BJ (cell line): ENCODE measurements around the gene RAB38. TPM values are rescaled to one million over a fixed set of nuclear protein-coding genes. Genes with fewer than 3 reads are reported as not detected.

Experiments
- CTCF ChIA-PET: fragments of 350-600 bp; formaldehyde crosslinking; extraction: SDS; loops from one replicate; lab custom pipeline; 2021; ENCODE audit warnings: antibody characterized with exemption, inconsistent platforms; lab: Yijun Ruan, JAX
- POLR2A ChIA-PET: fragments of 300-600 bp; sonication (Branson Sonifier 250); formaldehyde crosslinking; extraction: SDS; loops from one replicate; lab custom pipeline; 2021; ENCODE audit warnings: antibody characterized with exemption; lab: Charles Lee
- DNase-seq: peaks from one replicate; pipeline ENCODE4 v3.0.0-alpha.2; 2011; ENCODE audit warnings: low read depth
- H3K27me3 ChIP-seq: 2 replicates; pipeline ENCODE4 v1.6.0; 2011; ENCODE audit warnings: low read length; ENCODE audit not compliant: control insufficient read depth, insufficient read depth
- H3K36me3 ChIP-seq: 2 replicates; pipeline ENCODE4 v1.5.1; 2011; ENCODE audit warnings: low read length; ENCODE audit not compliant: control insufficient read depth, insufficient read depth
- H3K4me3 ChIP-seq: 2 replicates; pipeline ENCODE4 v1.5.1; 2011; ENCODE audit warnings: low read depth, mild to moderate bottlenecking, control low read depth, low read length
- polyA minus RNA-seq: library from RNA; depleted of rRNA, polyadenylated mRNA; stranded (reverse); fragments of >200 nt; gene quantifications from 2 replicates; pipeline ENCODE4 v1.2.3, GENCODE V29; 2011; rRNA and poly(A)+ RNA removed
- polyA plus RNA-seq: library from polyadenylated mRNA; depleted of rRNA; stranded (reverse); fragments of >200 nt; gene quantifications from 2 replicates; pipeline ENCODE4 v1.2.3, GENCODE V29; 2011; rRNA removed
- TF ChIP-seq, protein P1 (sequence below): IDR thresholded peaks from 2 replicates; pipeline ENCODE4 v1.5.1; 2011; ENCODE audit warnings: low read depth, mild to moderate bottlenecking, control low read depth, inconsistent platforms, low read length, moderate library complexity; ENCODE audit not compliant: insufficient read depth

Gene RAB38
- polyA plus RNA-seq = 4.9 and 6.9 TPM in 2 replicates
- polyA minus RNA-seq = 2.8 and 3.0 TPM in 2 replicates

DNA sequence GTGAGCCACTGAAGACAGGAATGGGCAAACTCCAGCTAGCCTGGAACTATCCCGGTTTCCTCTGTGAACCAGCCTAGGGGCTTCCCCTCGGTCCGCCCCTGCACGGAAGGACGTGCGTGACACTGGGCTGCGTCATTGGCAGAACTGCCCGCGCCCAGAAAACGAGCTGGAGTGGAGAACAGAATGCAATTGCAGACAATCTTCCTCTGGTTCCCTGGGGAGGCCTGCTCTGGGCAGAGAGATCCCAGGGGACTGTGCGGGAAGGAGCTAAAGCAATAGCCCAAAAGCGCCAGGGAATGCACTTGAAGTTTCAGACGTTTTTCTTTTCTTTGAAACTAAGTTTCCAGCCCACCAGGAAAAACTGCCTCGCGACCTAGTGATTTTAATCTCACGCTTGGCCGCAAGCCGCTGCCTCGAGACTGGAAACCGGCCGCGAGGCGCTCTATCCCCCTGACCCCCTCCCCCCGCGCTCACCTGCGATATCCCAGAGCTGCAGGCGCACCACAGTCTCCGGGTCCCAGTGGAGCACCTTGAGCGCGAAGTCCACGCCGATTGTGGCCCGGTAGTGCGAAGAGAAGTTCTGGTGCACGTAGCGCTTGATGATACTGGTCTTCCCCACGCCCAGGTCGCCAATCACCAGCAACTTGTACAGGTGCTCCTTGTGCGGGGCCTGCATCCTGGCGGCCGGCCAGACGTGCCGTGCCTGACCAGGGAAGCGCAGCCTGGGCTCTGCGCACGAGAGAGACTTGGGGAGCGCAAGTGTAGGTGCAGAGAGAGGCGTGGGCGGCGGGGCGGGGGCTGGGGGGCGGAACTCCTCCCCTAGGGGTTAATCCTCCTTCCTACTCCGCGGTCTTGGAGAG is at the start of gene RAB38:
Gene RAB38, minus strand, starts transcription at position 735 of the 860 bp plus-strand sequence. Its CDS starts 59 bp downstream, at position 676.
- Histone ChIP-seq H3K4me3 (peak within 1 kb of the TSS; percentile 53), H3K36me3 (no peaks in the 10 kb centered on the region), H3K27me3 (0 out of 2 replicates have a peak, but pooled peaks cover 2% of the 10 kb centered on the region)
- DNase-seq = no peak
- POLR2A ChIA-PET = interaction anchor here (0.6 kb wide), 2 partner anchors 25 to 1172 kb away, joined by 3 read pairs; no protein-coding TSS in a partner anchor
- CTCF ChIA-PET = no interaction called here
- TF ChIP-seq, protein P1, sequence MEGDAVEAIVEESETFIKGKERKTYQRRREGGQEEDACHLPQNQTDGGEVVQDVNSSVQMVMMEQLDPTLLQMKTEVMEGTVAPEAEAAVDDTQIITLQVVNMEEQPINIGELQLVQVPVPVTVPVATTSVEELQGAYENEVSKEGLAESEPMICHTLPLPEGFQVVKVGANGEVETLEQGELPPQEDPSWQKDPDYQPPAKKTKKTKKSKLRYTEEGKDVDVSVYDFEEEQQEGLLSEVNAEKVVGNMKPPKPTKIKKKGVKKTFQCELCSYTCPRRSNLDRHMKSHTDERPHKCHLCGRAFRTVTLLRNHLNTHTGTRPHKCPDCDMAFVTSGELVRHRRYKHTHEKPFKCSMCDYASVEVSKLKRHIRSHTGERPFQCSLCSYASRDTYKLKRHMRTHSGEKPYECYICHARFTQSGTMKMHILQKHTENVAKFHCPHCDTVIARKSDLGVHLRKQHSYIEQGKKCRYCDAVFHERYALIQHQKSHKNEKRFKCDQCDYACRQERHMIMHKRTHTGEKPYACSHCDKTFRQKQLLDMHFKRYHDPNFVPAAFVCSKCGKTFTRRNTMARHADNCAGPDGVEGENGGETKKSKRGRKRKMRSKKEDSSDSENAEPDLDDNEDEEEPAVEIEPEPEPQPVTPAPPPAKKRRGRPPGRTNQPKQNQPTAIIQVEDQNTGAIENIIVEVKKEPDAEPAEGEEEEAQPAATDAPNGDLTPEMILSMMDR = no peak

DNA sequence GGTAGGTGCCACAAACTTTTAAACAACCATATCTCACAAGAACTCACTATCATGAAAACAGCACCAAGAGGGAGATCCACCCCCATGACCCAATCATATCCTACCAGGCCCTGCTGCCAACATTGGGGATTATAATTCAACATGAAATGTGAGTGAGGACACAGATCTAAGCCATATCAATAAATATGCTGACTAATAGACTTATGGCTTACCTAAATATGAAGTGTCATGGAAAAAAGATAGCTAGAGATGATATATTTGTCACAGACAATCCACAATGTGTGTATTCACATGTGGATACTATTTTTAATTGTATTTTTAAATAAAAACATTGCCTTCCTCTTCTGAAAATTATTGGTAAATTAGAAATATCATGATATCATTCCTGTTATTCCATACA is 38.2 kb upstream of the RAB38 start:
- CTCF ChIA-PET = interaction anchor here (0.6 to 1.2 kb wide), 2 partner anchors 14 to 154 kb away, joined by 4 to 5 read pairs; no protein-coding TSS in a partner anchor
- TF ChIP-seq, protein P1 = no peak
- no peak overlapping the region for H3K4me3 ChIP-seq
- no peaks in the 10 kb centered on the region for H3K36me3 ChIP-seq
- POLR2A ChIA-PET = no interaction called here
- DNase-seq = no peak
- H3K27me3 ChIP-seq = no peaks in the 10 kb centered on the region

DNA sequence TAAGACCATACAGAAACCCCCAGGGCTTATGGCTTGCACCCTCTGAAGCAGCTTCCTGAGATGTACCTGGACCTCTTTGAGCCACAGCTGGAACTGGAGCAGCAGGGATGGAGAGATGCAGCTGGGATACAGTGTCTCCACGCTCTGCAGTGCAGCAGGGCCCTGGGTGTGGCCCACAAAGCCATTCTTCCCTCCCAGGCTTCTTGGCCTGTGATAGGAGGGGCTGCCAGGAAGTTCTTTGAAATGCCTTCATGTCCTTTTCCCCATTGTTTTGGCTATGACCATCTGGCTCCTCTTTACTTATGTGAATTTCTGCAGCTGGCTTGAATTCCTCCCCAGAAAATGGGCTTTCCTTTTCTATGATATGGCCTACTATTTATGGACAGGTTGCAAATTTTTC is 37.1 kb upstream of the RAB38 start:
- H3K36me3 ChIP-seq = no peaks in the 10 kb centered on the region
- DNase-seq = no peak
- TF ChIP-seq, protein P1 = no peak
- H3K4me3 ChIP-seq = no peak overlapping the region
- CTCF ChIA-PET = interaction anchor here (0.9 kb wide), 1 partner anchor 21 kb away, joined by 3 read pairs; no protein-coding TSS in a partner anchor
- POLR2A ChIA-PET = no interaction called here
- H3K27me3 ChIP-seq = no peaks in the 10 kb centered on the region

DNA sequence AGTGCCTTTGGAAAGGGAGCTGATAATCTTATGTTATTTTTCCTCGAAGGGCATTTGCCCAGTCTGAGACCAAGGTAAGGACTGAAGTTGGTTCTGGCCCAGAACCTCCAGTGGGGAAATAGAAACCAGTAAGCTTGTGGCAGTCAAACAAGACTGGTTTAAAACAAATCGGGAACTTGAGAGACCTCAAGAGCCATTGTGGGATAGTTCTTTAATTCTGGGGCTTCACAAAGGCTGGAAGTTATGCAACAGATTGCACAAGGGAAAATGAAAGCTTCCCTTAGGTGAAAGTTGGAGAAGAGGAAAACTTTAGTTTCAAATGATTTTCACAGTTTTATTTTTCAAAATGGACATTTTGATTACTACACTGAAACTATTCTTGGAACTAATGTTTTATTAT is 33.5 kb upstream of the RAB38 start:
- no peak overlapping the region for H3K4me3 ChIP-seq
- H3K36me3 ChIP-seq = no peaks in the 10 kb centered on the region
- TF ChIP-seq, protein P1 = no peak
- H3K27me3 ChIP-seq = no peaks in the 10 kb centered on the region
- no peak for DNase-seq
- ChIA-PET POLR2A (interaction anchor here (0.6 kb wide), 1 partner anchor 329 kb away, joined by 4 read pairs; no protein-coding TSS in a partner anchor), CTCF (interaction anchor here (0.7 kb wide), 1 partner anchor 330 kb away, joined by 3 read pairs; no protein-coding TSS in a partner anchor)

DNA sequence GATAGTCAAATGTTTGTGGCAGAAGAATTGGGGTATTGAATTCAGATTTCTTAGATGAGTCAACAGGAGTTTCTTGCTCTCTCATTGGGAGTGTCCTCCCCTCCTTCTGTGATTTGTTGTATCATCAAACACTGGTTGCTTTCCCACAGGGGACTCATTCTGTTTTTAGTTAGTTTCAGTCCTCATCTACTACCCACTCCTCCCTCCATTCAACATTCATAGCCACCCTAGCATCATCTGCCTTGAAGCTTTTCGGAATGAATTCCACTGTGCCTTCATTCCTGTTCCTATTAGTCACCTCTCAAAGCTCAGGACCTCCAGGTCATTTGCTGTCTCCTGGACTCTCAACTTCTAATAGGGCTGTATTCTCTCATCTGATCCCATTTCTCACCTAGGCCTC is 31.5 kb upstream of the RAB38 start:
- Histone ChIP-seq H3K4me3 (no peak overlapping the region), H3K27me3 (no peaks in the 10 kb centered on the region), H3K36me3 (no peaks in the 10 kb centered on the region)
- CTCF ChIA-PET = no interaction called here
- DNase-seq = peak; percentile 1
- TF ChIP-seq, protein P1 = no peak
- POLR2A ChIA-PET = no interaction called here
